KOPT-K1 (cell line): Measurements from ENCODE around the gene SPRED1.
"Not testable (repeated sequence)": the region's sequence is repeated elsewhere in the genome, so short reads cannot be mapped to it uniquely, and the experiment has no call there.

Source experiments
- H3K27ac ChIP-seq: fragments of 200-600 bp; sonication (generic); 2 replicates; pipeline ENCODE4 v1.5.1; 2016; ENCODE audit warnings: antibody characterized with exemption, mild to moderate bottlenecking, low read depth, low read length; ENCODE audit not compliant: poor library complexity, severe bottlenecking
- H3K36me3 ChIP-seq: fragments of 200-600 bp; sonication (generic); 2 replicates; pipeline ENCODE4 v1.5.1; 2017; ENCODE audit warnings: antibody characterized with exemption, mild to moderate bottlenecking, low read length, moderate library complexity; ENCODE audit not compliant: insufficient read depth
- H3K9me3 ChIP-seq: fragments of 200-600 bp; sonication (generic); 2 replicates; pipeline ENCODE4 v1.5.1; 2017; ENCODE audit warnings: antibody characterized with exemption, low read length, mild to moderate bottlenecking; ENCODE audit not compliant: insufficient read depth, poor library complexity, severe bottlenecking

The SPRED1 gene

GRCh38 chr15:38224486-38224885, 28.1 kb upstream of the SPRED1 start:
- Histone ChIP-seq H3K9me3 (no peaks in the 10 kb centered on the region), H3K27ac (no peak overlapping the region), H3K36me3 (no peaks in the 10 kb centered on the region)

GRCh38 chr15:38225381-38225780, 27.3 kb upstream of the SPRED1 start:
- H3K9me3 ChIP-seq = no peaks in the 10 kb centered on the region
- H3K36me3 ChIP-seq = no peaks in the 10 kb centered on the region
- H3K27ac ChIP-seq = no peak overlapping the region

- no peak overlapping the region for H3K27ac ChIP-seq
- H3K36me3 ChIP-seq = no peaks in the 10 kb centered on the region
- no peaks in the 10 kb centered on the region for H3K9me3 ChIP-seq
Measured at GRCh38 chr15:38226608-38227266, 25.9 kb upstream of the SPRED1 start.

- Histone ChIP-seq H3K9me3 (no peaks in the 10 kb centered on the region), H3K36me3 (no peaks in the 10 kb centered on the region), H3K27ac (no peak overlapping the region)
Measured at GRCh38 chr15:38227941-38228340, 24.7 kb upstream of the SPRED1 start.

- Histone ChIP-seq H3K36me3 (no peaks in the 10 kb centered on the region), H3K27ac (no peak overlapping the region), H3K9me3 (no peaks in the 10 kb centered on the region)
Measured at GRCh38 chr15:38228618-38229017, 24.0 kb upstream of the SPRED1 start.

GRCh38 chr15:38229705-38230310, 22.8 kb upstream of the SPRED1 start:
- Histone ChIP-seq H3K27ac (no peak overlapping the region), H3K9me3 (no peaks in the 10 kb centered on the region), H3K36me3 (no peaks in the 10 kb centered on the region)

- H3K9me3 ChIP-seq = no peaks in the 10 kb centered on the region
- no peaks in the 10 kb centered on the region for H3K36me3 ChIP-seq
- no peak overlapping the region for H3K27ac ChIP-seq
Measured at GRCh38 chr15:38231436-38231835, 21.2 kb upstream of the SPRED1 start.

- H3K27ac ChIP-seq, H3K36me3 ChIP-seq, H3K9me3 ChIP-seq: not testable (repeated sequence)
Measured at GRCh38 chr15:38237021-38237420, 15.6 kb upstream of the SPRED1 start.

GRCh38 chr15:38238311-38238710, 14.3 kb upstream of the SPRED1 start:
- Histone ChIP-seq H3K27ac (no peak overlapping the region), H3K36me3 (no peaks in the 10 kb centered on the region), H3K9me3 (no peaks in the 10 kb centered on the region)

- H3K36me3 ChIP-seq = no peaks in the 10 kb centered on the region
- no peaks in the 10 kb centered on the region for H3K9me3 ChIP-seq
- H3K27ac ChIP-seq = no peak overlapping the region
Measured at GRCh38 chr15:38242055-38242454, 10.6 kb upstream of the SPRED1 start.

- Histone ChIP-seq H3K36me3 (no peaks in the 10 kb centered on the region), H3K9me3 (no peaks in the 10 kb centered on the region), H3K27ac (no peak overlapping the region)
Measured at GRCh38 chr15:38243278-38244055, 9.2 kb upstream of the SPRED1 start.

- H3K36me3 ChIP-seq = no peaks in the 10 kb centered on the region
- H3K27ac ChIP-seq = no peak overlapping the region
- no peaks in the 10 kb centered on the region for H3K9me3 ChIP-seq
Measured at GRCh38 chr15:38247336-38247735, 5.3 kb upstream of the SPRED1 start.

GRCh38 chr15:38253351-38253781, 730 bp downstream of the SPRED1 start:
- Histone ChIP-seq H3K27ac (peak overlapping the region; percentile 67), H3K36me3 (no peaks in the 10 kb centered on the region), H3K9me3 (no peaks in the 10 kb centered on the region)

GRCh38 chr15:38254051-38254883, 1.6 kb downstream of the SPRED1 start:
- Histone ChIP-seq H3K27ac (no peak overlapping the region), H3K9me3 (no peaks in the 10 kb centered on the region), H3K36me3 (no peaks in the 10 kb centered on the region)

GRCh38 chr15:38255690-38256089, 3.1 kb downstream of the SPRED1 start:
- Histone ChIP-seq H3K9me3 (no peaks in the 10 kb centered on the region), H3K36me3 (no peaks in the 10 kb centered on the region), H3K27ac (no peak overlapping the region)
